HG02943 (cell line): ENCODE data around the gene KLHL2.
"Not testable (repeated sequence)": the region's sequence is repeated elsewhere in the genome, so short reads cannot be mapped to it uniquely, and the experiment has no call there.

Experiments used
- ATAC-seq: cut with Tn5 transposase; IDR thresholded peaks from one replicate; pipeline ENCODE4 v1.9.1; 2021; ENCODE audit warnings: mild to moderate bottlenecking, low read depth, moderate library complexity; ENCODE audit not compliant: unreplicated experiment

The KLHL2 gene

DNA sequence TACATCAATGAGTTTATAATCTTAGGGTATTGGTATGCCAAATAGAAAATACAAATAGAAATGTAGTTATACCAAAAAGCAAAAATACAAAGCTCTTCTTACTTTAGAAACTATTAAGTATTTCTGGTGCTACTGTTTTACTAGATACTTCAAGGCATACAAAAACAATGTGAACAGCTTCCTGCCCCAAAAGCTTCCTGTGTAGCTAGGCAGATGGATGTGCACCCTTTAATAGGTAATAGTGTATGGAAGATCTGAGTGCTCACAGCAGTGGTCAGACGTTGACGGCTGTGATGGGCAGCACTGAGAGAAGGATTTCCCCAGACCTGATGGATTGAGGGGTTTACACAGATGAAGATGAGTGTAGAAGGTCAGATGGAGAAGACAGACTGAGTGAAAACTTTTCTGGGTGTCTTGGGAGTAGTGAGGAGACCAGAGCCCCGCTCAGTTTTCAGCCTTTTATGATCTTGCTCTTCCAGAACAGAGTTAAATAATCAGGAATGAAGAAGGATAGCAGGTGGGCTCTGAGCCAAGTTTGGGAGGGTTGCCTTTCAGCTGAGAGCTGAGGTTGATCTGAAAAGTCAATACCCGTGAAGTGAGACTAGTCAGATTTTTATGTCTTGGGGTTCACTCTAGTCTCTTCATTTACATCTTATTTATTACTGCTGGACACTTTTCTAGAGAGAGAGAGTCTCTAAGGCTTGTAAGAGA is 22.3 kb downstream of the KLHL2 start:
- ATAC-seq, result not testable (repeated sequence)

DNA sequence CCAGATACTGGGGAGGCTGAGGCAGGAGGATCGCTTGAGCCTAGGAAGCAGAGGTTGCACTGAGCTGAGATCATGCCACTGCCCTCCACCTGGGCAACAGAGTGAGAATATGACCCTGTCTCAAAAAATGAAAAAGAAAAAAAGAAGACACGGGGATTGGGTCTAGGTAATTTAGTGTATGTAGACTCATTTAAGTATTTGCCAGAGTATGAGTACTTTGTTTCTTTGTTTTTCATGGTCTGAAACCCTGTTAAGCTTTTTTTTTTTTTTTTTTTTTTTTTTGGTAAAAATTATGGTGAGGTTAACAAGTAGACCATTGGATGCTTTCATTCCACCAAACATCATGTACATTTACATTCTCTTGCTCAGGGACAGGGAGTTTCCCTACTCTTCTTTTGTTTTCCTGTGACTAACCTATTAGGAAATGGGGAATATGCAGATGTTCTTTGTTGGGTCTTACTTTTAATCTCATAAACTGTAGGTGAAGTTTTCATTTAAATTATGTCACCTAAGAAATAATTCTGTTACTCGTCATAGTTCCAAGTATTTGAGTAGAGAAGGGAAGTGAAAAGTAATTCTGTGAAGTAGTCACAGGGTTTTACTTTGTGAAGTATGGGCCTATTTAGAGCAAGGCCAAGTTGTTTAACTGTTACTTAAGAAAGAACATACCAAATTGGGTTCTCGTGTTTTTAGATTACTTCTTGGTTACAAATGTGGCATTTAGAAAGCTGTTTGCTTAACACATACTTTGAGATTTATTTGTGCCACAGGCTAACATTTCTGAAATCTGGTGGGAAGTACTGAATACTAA is 25.5 kb downstream of the KLHL2 start:
- ATAC-seq, result not testable (repeated sequence)

DNA sequence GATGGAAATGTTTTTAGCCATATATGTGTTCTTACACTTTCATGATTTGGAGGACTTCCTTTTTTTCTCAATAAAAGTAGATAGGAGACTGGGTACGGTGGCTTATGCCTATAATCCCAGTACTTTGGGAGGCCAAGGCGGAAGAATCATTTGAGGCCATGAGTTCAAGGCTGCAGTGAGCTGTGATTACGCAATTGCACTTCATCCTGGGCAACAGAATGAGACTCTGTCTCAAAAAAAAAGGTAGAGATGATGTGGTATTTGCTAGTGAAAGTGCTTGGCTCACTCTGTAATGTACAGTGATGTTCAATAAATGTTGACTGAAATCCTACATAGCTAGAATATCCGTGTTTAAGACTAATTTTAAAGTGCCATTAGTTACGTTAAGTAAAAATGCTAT is 27.4 kb downstream of the KLHL2 start:
- ATAC-seq, result no peak

DNA sequence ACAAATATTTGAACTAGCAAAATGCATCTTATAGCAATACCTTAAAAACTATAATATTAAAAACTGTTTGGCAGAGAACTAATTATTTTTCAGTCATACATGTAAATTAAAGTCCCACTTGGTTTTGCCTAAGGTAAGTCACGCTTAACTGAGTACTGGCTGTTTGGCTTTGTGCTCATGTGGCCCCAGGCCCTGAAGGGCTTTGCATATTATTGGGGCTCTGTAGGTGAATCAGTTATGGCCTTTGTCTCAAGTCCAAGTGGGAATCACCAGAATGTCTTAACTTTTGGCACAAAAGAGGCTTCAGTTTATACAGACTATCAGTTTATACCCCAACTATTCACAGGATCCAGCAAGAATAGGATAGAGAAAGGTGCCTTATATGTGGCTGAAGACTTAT is 29.5 kb downstream of the KLHL2 start:
- ATAC-seq, result not testable (repeated sequence)

DNA sequence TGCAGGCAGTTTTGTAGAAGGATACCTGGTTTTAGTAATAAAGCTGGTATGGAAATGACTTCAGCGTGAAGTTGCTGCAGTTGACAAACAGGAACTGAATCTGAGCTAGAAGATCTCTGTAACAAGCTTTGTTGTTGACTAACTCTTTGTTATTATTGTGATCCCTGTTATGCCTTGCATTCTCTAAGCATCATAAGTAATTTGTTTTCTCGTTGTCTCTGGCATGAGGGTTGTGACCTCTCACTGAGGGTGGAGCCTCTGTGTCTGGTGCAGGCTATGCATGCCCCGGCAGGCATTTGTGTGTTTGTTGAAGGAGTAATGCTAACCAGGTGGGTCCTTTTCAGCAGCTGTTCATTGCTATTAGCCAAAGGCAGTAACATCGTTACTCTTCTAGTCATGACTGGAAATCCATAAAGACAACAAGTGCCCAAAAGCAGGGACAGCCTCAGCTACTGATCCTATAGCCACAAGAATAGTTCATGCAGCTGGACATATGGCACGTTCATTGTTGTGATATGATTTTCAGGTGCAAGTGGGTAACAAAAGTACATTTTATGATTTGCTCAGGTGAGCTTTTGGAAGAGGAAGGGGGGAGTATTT is 30.8 kb downstream of the KLHL2 start:
- ATAC-seq, result not testable (repeated sequence)

DNA sequence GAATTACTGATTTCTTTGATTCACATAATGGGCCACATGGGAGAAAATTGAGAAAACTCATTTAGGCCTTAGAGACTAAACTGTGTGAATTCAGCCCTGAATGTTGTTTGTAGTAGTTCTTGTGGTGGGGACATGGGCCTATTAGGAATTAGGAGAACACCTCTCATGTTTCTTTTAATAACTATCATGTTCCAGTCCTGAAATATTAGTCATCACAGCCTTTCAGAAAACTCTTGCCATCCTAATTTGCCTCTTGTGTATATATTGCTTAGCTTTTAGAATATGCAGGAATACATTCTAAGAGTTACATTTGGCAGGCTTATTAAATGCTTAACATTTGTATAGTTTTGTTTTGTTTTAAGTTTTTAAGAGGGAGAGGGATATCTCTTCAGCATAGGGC is 33.4 kb downstream of the KLHL2 start:
- not testable (repeated sequence) for ATAC-seq

DNA sequence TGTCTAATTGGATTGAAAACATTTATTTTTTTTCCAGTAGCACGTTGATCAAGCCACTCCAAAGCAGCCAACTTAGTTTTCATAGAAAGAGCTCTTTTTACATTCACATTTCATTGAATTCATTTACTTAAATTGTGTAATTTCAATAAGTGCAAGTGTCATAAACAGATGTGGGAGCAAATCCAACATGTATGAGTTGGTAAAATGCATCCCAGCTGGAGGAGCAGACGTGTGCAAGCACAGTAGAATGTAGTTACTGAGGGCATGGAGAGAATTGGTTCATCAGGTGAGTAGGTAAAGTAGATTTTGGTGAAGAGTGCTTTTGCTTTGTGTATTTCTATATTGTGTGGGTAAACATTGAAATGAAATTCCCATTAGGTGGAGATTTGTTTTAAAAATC is 36.8 kb downstream of the KLHL2 start:
- ATAC-seq, result not testable (repeated sequence)

DNA sequence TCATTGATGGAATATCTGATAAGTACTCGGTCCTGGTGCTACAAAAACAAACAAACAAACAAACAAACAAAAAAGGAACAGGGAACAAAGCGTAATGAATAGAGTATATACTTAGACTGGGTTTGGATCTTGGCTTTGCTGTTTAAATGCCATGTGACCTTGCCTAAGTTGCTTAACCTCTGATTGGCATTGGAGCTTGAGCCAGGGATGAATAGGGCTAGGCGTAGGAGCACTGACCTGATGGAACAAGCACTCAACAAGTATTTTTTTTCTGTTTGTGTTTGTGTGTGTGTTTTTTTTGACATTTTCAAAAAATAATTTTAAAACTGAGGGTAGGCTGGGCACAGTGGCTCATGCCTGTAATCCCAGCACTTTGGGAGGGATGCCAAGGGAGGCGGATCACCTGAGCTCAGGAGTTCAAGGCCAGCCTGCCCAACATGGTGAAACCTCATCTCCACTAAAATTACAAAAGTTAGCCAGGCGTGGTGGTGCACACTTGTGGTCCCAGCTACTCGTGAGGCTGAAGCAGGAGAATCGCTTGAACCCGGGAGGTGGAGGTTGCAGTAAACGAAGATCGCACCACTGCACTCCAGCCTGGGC is 37.3 kb downstream of the KLHL2 start:
- ATAC-seq, result not testable (repeated sequence)

DNA sequence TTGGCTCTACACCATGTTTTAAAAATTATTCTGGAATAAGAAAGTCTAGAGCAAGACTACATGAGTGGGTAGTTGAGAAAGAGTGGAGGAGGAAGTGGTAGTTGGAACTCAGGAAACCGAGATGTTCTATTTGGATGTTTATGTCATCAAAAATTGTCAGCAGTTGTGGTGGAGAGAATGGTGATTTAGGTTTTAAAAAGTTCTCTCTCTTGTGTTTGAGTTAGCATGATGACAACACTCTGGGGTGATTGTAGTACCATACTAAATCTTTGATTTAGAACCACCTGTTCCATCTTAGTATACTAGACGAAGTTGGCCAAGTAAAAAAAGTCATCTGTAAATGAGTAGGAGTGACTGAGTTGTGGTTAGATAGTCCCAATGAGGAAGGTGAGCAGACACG is 40.7 kb downstream of the KLHL2 start:
- no peak for ATAC-seq

DNA sequence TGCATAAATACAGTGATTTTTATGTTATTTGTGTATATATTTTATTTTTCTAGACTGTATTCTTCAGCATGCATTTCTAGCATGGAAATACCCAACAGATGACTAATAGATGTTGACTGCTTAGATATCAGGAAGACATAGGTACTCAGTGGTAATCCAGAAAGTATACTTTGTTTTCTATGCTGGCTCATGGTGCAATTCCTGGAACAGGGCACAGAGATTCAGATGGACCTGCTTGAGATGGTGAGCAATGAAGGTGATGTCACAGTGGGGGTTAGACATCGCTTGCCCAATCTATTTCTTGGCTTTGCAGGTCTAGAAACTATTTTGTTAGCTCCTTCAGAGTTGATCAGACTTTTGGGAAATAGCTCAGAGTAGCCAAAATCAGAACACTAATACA is 41.5 kb downstream of the KLHL2 start:
- ATAC-seq, result not testable (repeated sequence)

DNA sequence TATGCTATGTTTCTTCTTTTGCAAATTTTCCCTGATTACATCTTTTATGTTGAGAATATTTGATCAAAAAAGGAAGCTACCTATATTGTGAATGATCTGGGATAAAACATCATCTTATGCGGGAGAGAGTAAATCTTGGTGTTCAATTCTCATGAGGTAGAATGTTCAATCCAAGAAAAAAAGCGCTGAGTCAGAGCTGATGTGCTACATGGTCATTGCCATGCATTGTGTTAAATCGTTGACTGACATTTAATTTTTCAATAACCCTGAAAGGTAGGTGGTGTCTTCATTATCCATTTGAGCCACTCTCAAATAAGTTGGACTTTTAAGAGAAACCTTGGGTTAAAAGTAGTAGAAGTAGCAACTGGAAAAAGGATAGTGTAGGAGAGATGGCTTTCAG is 47.4 kb downstream of the KLHL2 start:
- ATAC-seq, result not testable (repeated sequence)

DNA sequence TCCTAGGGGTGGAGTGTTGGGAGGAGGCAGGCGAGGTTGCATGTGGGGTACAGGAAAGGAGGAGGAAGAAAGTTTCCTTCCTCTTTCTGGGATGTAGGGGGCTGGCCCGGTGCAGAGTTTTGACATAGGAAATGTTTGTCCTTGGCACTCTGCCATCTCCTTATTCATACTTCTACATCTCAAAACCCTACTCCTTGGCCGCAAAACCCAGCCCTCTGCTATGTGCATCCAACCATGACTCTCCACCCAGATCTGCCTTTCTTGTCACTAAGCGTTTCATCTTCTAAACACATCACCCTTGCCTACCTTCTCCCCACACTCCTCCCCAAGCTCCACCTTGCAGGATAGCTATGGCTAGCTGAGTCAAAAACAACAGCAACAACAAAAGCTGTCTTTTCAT is 48.1 kb downstream of the KLHL2 start:
- peak; percentile 92 for ATAC-seq

DNA sequence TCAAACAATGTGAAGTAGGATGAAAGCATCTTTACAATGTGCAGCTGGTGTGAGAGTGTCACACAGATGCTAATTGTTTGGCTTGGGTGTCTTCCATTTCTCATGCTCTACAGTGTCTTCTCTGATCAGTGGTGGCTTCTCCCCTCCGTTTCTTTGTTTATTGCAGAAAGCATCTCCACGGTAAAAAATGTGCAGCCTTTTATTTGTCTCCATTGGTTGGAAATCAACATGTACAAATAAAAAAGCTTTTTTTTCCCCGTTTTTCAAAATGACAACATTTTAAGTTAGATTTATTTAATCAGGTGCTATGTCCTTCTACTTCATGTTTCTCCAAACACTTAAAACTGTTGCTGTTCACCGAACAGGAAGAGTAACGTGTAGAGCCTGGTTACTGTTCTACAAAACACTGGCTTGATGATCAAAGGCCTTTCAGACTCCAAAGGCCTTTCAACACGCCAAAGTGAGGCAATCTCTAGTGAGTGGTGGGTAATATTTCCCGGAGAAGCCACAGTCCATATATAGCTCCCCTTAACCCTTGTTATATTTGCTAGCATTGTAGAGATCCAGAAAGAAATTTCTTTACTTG is 48.8 kb downstream of the KLHL2 start:
- ATAC-seq, result not testable (repeated sequence)

DNA sequence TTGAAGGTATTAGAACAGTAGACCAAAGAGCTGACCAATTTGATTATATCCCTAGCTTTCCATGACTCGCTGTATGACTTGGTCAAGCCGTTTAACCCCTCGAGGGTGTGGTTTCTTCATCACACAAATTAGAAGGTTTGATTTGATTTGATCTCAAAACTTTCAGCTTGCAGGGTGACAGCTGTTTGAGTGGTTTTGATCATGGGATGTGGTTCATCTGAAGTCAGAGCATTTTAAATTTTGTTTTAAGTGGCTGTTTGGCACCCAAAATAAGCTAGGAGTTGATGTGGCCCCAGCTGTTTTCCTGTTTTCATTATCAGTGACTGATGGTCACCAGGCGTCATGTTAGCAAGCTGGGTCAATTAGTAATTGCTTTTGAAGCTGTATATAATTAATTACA is 52.4 kb downstream of the KLHL2 start:
- not testable (repeated sequence) for ATAC-seq

DNA sequence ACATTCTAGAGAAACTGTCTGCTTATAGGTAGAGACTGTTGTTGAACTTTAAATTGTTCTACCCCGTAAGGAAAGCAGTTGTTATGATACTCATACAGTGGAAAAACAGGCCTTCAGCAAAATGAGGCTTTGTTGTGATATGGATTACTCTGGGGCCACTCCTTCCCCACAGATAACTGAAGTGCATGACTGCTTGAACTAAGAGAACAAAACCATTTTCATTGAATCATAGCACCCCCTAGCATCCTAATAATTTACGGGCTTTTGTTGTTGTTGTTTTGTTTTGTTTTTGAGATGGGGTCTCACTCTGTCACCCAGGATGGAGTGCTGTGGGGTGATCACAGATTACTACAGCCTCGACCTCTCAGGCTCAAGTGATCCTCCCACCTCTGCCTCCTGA is 54.9 kb downstream of the KLHL2 start:
- not testable (repeated sequence) for ATAC-seq

DNA sequence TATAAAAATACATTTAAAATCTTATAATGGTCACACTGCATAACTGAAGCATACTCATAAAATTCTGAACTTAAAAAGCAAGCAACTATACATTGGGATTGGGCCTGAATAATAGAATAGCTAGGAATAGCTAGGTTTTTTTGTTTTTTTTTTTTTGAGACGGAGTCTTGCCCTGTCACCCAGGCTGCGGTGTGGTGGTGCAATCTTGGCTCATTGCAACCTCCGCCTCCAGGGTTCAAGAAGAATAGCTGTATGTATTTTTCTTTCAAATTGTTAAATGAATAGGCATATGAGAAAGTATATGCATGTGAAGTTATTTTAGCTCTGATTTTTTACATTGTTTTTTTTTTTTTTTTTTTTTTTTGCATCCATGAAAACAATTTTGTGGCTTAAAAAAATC is 56.1 kb downstream of the KLHL2 start:
- ATAC-seq, result not testable (repeated sequence)

DNA sequence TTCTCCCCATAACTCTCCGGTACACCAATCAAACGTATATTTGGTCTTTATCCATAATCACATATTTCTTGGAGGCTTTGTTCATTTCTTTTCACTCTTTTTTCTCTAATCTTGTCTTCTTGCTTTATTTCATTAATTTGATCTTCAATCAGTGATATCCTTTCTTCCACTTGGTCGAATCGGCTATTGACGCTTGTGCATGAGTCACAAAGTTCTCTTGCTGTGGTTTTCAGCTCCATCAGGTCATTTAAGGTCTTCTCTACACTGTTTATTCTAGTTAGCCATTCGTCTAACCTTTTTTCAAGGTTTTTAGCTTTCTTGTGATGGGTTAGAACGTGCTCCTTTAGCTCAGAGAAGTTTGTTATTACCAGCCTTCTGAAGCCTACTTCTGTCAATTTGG is 62.6 kb downstream of the KLHL2 start:
- ATAC-seq, result not testable (repeated sequence)

DNA sequence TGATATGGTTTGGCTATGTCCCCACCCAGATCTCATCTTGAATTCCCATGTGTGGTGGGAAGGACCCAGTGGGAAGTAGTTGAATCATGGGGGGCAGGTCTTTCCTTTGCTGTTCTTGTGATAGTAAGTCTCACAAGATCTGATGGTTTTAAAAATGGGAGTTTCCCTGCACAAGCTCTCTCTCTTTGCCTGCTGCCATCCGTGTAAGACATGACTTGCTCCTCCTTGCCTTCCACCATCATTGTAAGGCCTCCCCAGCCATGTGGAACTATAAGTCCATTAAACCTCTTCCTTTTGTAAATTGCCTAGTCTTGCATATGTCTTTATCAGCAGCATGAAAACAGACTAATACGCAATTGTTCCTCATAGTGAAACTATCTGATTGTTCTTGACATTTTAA is 66.1 kb downstream of the KLHL2 start:
- ATAC-seq, result not testable (repeated sequence)

DNA sequence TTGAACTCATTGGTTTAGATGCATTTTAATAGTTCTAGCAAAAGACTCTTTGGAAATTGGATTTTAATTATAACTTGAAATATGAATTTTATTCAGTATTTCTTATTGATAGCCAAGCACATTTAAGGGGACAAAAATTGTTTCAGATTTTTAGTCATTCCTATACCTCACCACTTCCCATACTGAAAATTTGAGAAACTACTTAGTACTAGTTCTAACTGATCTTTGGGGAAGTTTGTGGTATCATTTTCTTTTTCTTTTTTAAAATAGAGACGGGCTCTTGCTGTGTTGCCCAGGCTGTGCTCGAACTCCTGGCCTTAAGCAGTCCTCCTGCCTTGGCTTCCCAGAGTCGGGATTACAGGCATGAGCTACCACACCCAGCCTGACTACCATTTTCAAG is 68.0 kb downstream of the KLHL2 start:
- not testable (repeated sequence) for ATAC-seq

DNA sequence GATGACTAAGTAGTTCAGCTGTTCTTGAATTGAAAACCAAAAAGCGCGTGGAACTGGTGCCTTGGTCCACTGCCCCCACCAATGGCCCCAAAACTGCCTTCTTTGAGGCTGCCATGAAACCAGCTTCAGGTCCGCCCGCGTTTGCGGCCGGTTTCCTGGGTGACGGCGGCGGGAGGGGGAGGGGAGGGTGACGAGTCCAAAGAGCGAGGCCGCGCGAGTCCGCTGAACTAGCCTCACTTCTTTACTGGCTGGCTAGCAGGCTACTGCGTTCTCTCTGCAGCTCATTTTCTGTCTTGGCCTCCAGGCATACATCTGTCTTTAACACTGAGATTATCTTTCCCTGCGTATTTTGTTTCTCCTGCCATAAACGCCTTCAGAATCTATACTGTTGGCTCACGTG is 72.2 kb downstream of the KLHL2 start:
- not testable (repeated sequence) for ATAC-seq

DNA sequence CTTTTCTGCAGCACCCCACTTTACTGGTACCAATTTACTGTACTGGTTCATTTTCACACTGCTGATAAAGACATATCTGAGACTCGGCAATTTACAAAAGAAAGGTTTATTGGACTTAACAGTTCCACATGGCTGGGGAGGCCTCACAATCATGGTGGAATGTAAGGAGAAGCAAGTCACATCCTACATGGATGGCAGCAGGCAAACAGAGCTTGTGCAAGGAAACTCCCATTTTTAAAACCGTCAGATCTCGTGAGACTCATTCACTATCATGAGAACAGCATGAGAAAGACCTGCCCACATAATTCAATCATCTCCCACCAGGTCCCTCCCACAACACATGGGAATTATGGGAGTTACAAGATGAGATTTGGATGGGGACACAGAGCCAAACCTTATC is 77.3 kb downstream of the KLHL2 start:
- not testable (repeated sequence) for ATAC-seq
